ENCODE data around the gene GARNL3. TPM values are rescaled to one million over a fixed set of nuclear protein-coding genes. Genes with fewer than 3 reads are reported as not detected.
A peak's percentile ranks its signal among the peaks of the same experiment; 100 is the strongest.

Gene GARNL3
- total and polyA plus RNA-seq, 2 experiments from 2014 or later: 24.8 to 34.2 TPM

DNA sequence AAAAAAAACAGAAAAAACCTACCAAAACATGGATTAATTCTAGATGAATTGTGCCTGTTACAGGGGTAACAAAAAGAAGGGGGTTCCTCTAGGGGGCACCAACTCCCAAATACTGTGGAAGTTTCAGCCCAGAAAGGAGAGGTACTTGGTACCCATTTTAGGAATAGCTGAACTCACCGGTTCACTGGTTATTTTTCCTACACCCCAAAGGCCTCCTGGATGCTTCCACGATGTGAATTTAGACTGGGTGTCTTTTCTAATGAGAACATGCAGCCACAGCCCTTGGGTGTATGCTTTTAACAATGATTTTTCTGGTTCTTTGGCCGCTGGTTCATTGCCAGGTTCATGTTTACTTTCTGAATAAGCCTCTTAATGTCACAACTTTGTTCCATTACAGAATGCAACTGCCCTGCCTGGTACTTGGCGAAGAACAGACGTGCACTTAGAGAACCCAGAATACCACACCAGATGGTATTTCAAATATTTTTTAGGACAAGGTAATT lies 46.7 kb downstream of the GARNL3 start:
- TF ChIP-seq, protein P1, sequence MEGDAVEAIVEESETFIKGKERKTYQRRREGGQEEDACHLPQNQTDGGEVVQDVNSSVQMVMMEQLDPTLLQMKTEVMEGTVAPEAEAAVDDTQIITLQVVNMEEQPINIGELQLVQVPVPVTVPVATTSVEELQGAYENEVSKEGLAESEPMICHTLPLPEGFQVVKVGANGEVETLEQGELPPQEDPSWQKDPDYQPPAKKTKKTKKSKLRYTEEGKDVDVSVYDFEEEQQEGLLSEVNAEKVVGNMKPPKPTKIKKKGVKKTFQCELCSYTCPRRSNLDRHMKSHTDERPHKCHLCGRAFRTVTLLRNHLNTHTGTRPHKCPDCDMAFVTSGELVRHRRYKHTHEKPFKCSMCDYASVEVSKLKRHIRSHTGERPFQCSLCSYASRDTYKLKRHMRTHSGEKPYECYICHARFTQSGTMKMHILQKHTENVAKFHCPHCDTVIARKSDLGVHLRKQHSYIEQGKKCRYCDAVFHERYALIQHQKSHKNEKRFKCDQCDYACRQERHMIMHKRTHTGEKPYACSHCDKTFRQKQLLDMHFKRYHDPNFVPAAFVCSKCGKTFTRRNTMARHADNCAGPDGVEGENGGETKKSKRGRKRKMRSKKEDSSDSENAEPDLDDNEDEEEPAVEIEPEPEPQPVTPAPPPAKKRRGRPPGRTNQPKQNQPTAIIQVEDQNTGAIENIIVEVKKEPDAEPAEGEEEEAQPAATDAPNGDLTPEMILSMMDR (IDR thresholded peaks at IDR 0.05; ENCODE audit: low read depth, low read length): peak; percentile 46
- no peaks in the 10 kb centered on the region for H3K9me3 ChIP-seq (ENCODE audit: low read depth)
- no peaks in the 10 kb centered on the region for H3K36me3 ChIP-seq
- no peak overlapping the region for H3K4me3 ChIP-seq
- H3K4me1 ChIP-seq (ENCODE audit: low read depth): peaks cover 4% of the 10 kb centered on the region
- DNase-seq (ENCODE audit: low read depth in 1 of 2, low spot score in 1 of 2): peak; percentile 27 to 63
- H3K27me3 ChIP-seq: no peaks in the 10 kb centered on the region
- H3K27ac ChIP-seq: no peak overlapping the region

DNA sequence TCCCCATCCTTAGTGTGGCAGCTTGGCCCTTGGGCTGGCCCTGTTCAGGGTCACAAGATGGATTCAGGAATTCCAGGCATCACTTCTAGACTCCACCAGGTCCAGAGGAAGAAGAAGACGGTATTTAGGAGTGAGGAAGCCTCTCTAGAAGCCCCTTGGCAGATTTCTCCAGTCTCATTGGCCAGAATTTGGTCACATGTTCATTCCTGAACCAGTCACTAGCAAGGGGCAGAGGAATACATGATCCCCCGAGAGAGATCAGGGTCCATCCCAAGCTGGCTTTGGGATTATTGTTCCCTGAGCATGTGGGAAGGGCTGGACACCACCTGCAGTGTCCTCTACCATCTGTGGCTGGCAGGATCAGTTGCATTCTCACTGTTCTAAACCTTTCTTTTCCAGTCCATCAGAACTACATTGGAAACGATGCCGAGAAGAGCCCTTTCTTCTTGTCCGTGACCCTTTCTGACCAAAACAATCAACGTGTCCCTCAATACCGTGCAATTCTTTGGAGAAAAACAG lies 48.5 kb downstream of the GARNL3 start:
- Histone ChIP-seq H3K27ac (no peak overlapping the region), H3K4me1 (ENCODE audit: low read depth) (no peaks in the 10 kb centered on the region), H3K4me3 (no peak overlapping the region), H3K36me3 (no peaks in the 10 kb centered on the region), H3K9me3 (ENCODE audit: low read depth) (no peaks in the 10 kb centered on the region), H3K27me3 (no peaks in the 10 kb centered on the region)
- TF ChIP-seq, protein P1 (IDR thresholded peaks at IDR 0.05; ENCODE audit: low read depth, low read length): no peak
- no peak for DNase-seq (ENCODE audit: low read depth in 1 of 2, low spot score in 1 of 2)

DNA sequence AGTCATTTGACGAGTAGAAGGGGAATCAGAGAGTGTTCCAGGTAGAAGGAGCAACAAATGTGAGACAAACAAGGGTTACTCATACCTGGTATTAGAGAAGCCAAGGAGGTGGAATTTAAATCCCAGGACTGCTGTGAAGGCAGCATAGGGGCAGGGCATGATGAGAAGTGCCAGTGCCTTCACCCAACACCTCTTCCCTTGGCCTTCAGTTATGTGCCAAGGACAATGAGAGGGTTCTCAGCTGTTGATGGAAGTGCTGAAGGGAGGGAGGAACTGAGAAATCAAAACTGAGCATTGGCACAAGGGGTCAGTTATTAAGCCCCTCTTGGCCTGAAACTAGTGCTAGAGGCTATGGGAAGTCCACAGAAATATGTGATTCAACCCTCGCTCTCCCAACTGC lies 50.3 kb downstream of the GARNL3 start:
- DNase-seq (ENCODE audit: low read depth in 1 of 2, low spot score in 1 of 2): no peak
- TF ChIP-seq, protein P1 (IDR thresholded peaks at IDR 0.05; ENCODE audit: low read depth, low read length): no peak
- H3K4me1 ChIP-seq (ENCODE audit: low read depth): peaks cover 15% of the 10 kb centered on the region
- H3K36me3 ChIP-seq: no peaks in the 10 kb centered on the region
- no peaks in the 10 kb centered on the region for H3K9me3 ChIP-seq (ENCODE audit: low read depth)
- H3K27me3 ChIP-seq: no peaks in the 10 kb centered on the region
- no peak overlapping the region for H3K27ac ChIP-seq
- H3K4me3 ChIP-seq: no peak overlapping the region

DNA sequence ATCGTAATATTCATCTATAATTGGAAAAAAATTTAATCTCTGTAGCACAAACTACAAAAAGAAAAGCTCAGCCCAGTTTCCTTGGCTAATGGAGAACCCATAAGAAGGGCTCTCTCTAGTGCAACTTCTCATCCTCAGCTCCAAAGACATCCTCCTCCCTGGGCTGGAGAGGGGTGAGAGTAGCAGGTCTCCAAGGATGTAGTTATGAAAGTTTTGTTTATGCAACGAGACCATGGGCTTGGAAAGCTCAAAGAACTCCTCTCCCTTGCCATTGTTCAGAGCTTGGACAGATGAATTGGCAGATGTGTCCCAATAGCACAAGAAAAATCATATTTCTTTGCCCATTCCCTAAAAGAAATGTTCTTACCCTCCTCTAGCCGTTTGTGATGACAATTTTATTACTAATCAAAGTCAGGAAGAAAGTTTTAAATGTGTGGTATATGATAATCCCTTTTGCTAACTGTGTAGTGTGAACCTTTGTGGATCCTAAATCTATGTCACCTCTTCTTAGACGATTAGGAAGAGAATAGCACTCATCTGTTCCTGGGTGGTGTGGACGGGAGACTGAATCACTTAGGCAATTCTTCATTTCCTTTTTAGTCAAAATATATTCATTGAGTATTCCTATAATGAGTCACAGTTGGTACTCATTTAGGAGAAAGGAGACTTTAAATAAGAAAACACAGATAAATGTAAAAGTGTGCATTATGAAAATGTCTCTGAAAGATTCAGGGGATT lies 52.2 kb downstream of the GARNL3 start:
- no peak overlapping the region for H3K27ac ChIP-seq
- peaks cover 15% of the 10 kb centered on the region for H3K4me1 ChIP-seq (ENCODE audit: low read depth)
- no peak overlapping the region for H3K4me3 ChIP-seq
- H3K9me3 ChIP-seq (ENCODE audit: low read depth): no peaks in the 10 kb centered on the region
- no peaks in the 10 kb centered on the region for H3K36me3 ChIP-seq
- DNase-seq (ENCODE audit: low read depth in 1 of 2, low spot score in 1 of 2): no peak
- TF ChIP-seq, protein P1 (IDR thresholded peaks at IDR 0.05; ENCODE audit: low read depth, low read length): no peak
- no peaks in the 10 kb centered on the region for H3K27me3 ChIP-seq

DNA sequence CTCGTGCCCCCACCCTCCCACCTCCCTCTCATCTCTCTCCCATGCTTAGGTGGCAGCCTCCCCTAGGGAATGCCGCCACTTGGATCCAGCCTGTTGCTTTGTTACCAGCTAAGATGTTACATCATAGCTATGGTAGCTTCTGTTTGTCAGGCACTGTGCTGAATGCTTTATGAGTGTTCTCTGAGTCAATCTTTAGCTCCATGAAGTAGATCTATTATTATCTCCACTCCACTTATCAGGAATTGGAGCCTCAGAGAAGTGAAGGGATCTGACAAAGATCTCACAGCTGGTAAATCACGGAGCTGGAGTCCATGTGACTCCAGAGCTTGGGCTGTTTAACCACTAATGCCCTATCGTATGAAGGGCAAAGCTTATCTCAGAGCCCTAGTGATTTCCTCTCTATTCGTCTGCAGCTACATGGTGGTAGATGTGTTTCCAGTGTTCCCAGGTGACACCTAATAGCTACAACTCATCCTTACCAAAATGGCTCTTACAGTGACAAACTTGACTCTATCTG lies 54.1 kb downstream of the GARNL3 start:
- H3K27me3 ChIP-seq: no peaks in the 10 kb centered on the region
- DNase-seq (ENCODE audit: low read depth in 1 of 2, low spot score in 1 of 2): peak; percentile 22 to 42

More for the DNA sequence above, 54.1 kb downstream of the GARNL3 start:
- H3K4me3 ChIP-seq: no peak overlapping the region
- TF ChIP-seq, protein P1 (IDR thresholded peaks at IDR 0.05; ENCODE audit: low read depth, low read length): no peak
- peaks cover 15% of the 10 kb centered on the region for H3K4me1 ChIP-seq (ENCODE audit: low read depth)
- no peaks in the 10 kb centered on the region for H3K36me3 ChIP-seq
- H3K27ac ChIP-seq: peak overlapping the region; percentile 52
- H3K9me3 ChIP-seq (ENCODE audit: low read depth): no peaks in the 10 kb centered on the region

Data from cardiac muscle cell (in vitro differentiated cells and primary cell).